Activated naive CD8-positive, alpha-beta T cell (primary cell): ENCODE results near the gene AKT1.

ENCODE experiments used
- H3K27ac Mint-ChIP-seq: one replicate; pipeline ENCODE4 v1.8.0; 2021; ENCODE audit warnings: mixed read lengths
- H3K27me3 Mint-ChIP-seq: one replicate; pipeline ENCODE4 v1.8.0; 2021; ENCODE audit warnings: mixed read lengths
- H3K36me3 Mint-ChIP-seq: one replicate; pipeline ENCODE4 v1.8.0; 2021; ENCODE audit warnings: mixed read lengths
- H3K4me1 Mint-ChIP-seq: one replicate; pipeline ENCODE4 v1.8.0; 2021; ENCODE audit warnings: low read depth, mixed read lengths
- H3K4me3 Mint-ChIP-seq: one replicate; pipeline ENCODE4 v1.8.0; 2021; ENCODE audit warnings: mild to moderate bottlenecking, mixed read lengths
- H3K9me3 Mint-ChIP-seq: one replicate; pipeline ENCODE4 v1.8.0; 2021; ENCODE audit warnings: low read depth, mixed read lengths

Gene AKT1

GRCh38 chr14:104777808-104778249, 17.7 kb downstream of the AKT1 start:
- Mint-ChIP-seq H3K36me3 (no peaks in the 10 kb centered on the region), H3K4me3 (no peak overlapping the region), H3K27me3 (no peaks in the 10 kb centered on the region), H3K27ac (no peak overlapping the region), H3K9me3 (no peaks in the 10 kb centered on the region), H3K4me1 (no peaks in the 10 kb centered on the region)

GRCh38 chr14:104776961-104777807, 18.4 kb downstream of the AKT1 start:
- no peaks in the 10 kb centered on the region for H3K36me3 Mint-ChIP-seq
- no peak overlapping the region for H3K4me3 Mint-ChIP-seq
- H3K9me3 Mint-ChIP-seq = no peaks in the 10 kb centered on the region
- no peaks in the 10 kb centered on the region for H3K27me3 Mint-ChIP-seq
- no peaks in the 10 kb centered on the region for H3K4me1 Mint-ChIP-seq
- H3K27ac Mint-ChIP-seq = no peak overlapping the region

- Mint-ChIP-seq H3K9me3 (no peaks in the 10 kb centered on the region), H3K36me3 (no peaks in the 10 kb centered on the region), H3K27ac (no peak overlapping the region), H3K4me1 (no peaks in the 10 kb centered on the region), H3K4me3 (no peak overlapping the region), H3K27me3 (no peaks in the 10 kb centered on the region)
Measured at GRCh38 chr14:104776481-104776880, 19.1 kb downstream of the AKT1 start.

- Mint-ChIP-seq H3K36me3 (peaks cover 2% of the 10 kb centered on the region), H3K4me1 (no peaks in the 10 kb centered on the region), H3K9me3 (no peaks in the 10 kb centered on the region), H3K27ac (no peak overlapping the region), H3K27me3 (no peaks in the 10 kb centered on the region), H3K4me3 (no peak overlapping the region)
Measured at GRCh38 chr14:104775073-104775489, 20.5 kb downstream of the AKT1 start.

- Mint-ChIP-seq H3K27me3 (no peaks in the 10 kb centered on the region), H3K36me3 (peaks cover 2% of the 10 kb centered on the region), H3K4me1 (peaks cover 2% of the 10 kb centered on the region), H3K27ac (no peak overlapping the region), H3K4me3 (no peak overlapping the region), H3K9me3 (no peaks in the 10 kb centered on the region)
Measured at GRCh38 chr14:104774453-104775072, 21.0 kb downstream of the AKT1 start.

GRCh38 chr14:104773505-104774452, 21.8 kb downstream of the AKT1 start:
- H3K36me3 Mint-ChIP-seq = peaks cover 2% of the 10 kb centered on the region
- H3K4me1 Mint-ChIP-seq = peaks cover 3% of the 10 kb centered on the region
- no peak overlapping the region for H3K27ac Mint-ChIP-seq
- no peaks in the 10 kb centered on the region for H3K27me3 Mint-ChIP-seq
- no peaks in the 10 kb centered on the region for H3K9me3 Mint-ChIP-seq
- no peak overlapping the region for H3K4me3 Mint-ChIP-seq

- H3K9me3 Mint-ChIP-seq = no peaks in the 10 kb centered on the region
- H3K27ac Mint-ChIP-seq = no peak overlapping the region
- no peak overlapping the region for H3K4me3 Mint-ChIP-seq
- no peaks in the 10 kb centered on the region for H3K27me3 Mint-ChIP-seq
- peaks cover 4% of the 10 kb centered on the region for H3K4me1 Mint-ChIP-seq
- peaks cover 2% of the 10 kb centered on the region for H3K36me3 Mint-ChIP-seq
Measured at GRCh38 chr14:104772707-104773504, 22.6 kb downstream of the AKT1 start.

GRCh38 chr14:104771918-104772706, 23.4 kb downstream of the AKT1 start:
- peaks cover 4% of the 10 kb centered on the region for H3K4me1 Mint-ChIP-seq
- H3K4me3 Mint-ChIP-seq = no peak overlapping the region

GRCh38 chr14:104771374-104771773, 24.2 kb downstream of the AKT1 start:
- peaks cover 2% of the 10 kb centered on the region for H3K36me3 Mint-ChIP-seq
- H3K27me3 Mint-ChIP-seq = no peaks in the 10 kb centered on the region
- no peak overlapping the region for H3K27ac Mint-ChIP-seq
- no peaks in the 10 kb centered on the region for H3K9me3 Mint-ChIP-seq
- H3K4me3 Mint-ChIP-seq = no peak overlapping the region
- H3K4me1 Mint-ChIP-seq = peaks cover 4% of the 10 kb centered on the region

More at GRCh38 chr14:104771918-104772706, 23.4 kb downstream of the AKT1 start:
- Mint-ChIP-seq H3K9me3 (no peaks in the 10 kb centered on the region), H3K36me3 (peaks cover 2% of the 10 kb centered on the region), H3K27me3 (no peaks in the 10 kb centered on the region), H3K27ac (no peak overlapping the region)

- Mint-ChIP-seq H3K36me3 (peaks cover 2% of the 10 kb centered on the region), H3K4me3 (no peak overlapping the region), H3K27ac (peak overlapping the region; percentile 16), H3K9me3 (no peaks in the 10 kb centered on the region), H3K4me1 (peaks cover 4% of the 10 kb centered on the region), H3K27me3 (no peaks in the 10 kb centered on the region)
Measured at GRCh38 chr14:104770851-104771272, 24.7 kb downstream of the AKT1 start.

- H3K27me3 Mint-ChIP-seq = no peaks in the 10 kb centered on the region
- H3K27ac Mint-ChIP-seq = peak overlapping the region; percentile 8
- H3K4me1 Mint-ChIP-seq = peaks cover 4% of the 10 kb centered on the region
- no peaks in the 10 kb centered on the region for H3K9me3 Mint-ChIP-seq
- H3K36me3 Mint-ChIP-seq = peaks cover 4% of the 10 kb centered on the region
- no peak overlapping the region for H3K4me3 Mint-ChIP-seq
Measured at GRCh38 chr14:104770072-104770579, 25.4 kb downstream of the AKT1 start.

- Mint-ChIP-seq H3K4me3 (no peak overlapping the region), H3K9me3 (no peaks in the 10 kb centered on the region), H3K4me1 (peaks cover 4% of the 10 kb centered on the region), H3K27me3 (no peaks in the 10 kb centered on the region), H3K36me3 (peaks cover 4% of the 10 kb centered on the region), H3K27ac (no peak overlapping the region)
Measured at GRCh38 chr14:104769324-104770071, 26.1 kb downstream of the AKT1 start.
